Embryonic facial prominence (tissue), 1 donor: ENCODE results near the gene POP7.

Experiments
- DNase-seq: peaks from one replicate; pipeline ENCODE4 v3.0.0-alpha.2; 2016; ENCODE audit errors: extremely low spot score

POP7 gene

DNA sequence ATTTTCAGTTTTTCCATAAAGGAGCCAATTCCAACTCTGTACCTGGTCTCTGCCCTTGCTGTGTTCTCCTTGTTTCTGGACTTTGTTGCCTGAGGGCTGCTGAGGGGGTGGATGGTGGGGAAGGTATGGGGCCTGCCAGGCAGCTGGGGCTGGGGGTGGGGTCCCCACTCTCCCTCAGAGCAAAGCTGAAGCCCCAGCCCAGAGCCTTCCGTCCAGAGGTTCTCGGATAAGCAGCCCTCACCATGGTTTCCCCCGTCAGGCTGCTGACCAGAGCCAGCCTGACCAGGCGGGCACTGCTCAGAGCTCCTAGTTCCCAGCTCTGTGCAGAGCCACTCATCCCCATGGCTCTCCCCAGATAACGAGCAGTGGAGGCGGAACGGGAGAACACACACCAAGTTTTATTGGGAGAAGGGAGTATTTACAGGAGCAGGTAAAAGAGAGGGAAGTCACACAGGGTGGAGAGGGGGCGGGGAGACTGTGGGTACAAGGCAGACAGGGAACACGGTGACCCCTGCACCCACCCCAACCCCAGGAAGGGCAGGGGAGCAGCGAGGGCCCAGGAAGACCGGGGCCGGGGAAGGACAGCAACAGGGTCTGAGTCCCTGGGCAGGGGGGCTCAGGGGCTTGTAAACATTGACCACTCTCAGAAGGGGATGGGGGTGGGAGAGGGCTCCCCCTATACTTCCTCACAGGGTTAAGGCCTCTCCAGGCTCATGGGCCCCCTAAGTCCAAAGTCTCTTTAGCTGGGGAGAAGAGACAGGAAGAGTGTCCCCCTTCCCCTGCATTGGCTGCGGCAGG, 26.6 kb upstream of the POP7 start:
- DNase-seq = no peak

DNA sequence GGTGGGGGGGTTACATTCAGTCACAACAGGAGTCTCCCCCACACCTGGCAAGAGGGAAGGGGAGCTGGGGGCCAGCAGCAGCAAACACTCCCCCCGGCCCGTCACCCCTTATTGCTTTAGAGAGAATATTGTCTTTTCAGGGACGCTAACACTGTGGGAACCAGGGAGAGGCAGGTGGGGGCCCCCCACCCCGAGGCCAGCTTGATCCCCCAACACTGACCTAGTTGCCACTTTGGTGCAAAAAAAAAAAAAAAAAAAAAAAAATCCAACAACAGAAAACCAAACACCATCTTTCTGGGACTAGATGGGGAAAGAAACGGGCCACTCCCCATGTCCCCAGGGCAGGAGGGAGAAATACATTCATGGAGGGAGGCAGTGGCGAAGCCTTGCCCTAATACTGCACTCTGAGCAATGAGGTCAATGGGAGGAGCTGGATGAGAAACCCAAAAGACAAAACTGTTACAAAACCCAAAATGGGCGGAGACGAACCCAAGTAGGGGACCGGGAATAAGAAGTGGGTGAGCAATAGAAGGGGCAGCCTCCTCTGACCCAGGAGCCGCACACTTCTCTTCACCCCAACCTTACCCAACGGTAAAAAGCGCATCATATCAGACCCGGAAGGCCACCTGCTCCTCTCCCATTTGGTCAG, 25.9 kb upstream of the POP7 start:
- no peak for DNase-seq

DNA sequence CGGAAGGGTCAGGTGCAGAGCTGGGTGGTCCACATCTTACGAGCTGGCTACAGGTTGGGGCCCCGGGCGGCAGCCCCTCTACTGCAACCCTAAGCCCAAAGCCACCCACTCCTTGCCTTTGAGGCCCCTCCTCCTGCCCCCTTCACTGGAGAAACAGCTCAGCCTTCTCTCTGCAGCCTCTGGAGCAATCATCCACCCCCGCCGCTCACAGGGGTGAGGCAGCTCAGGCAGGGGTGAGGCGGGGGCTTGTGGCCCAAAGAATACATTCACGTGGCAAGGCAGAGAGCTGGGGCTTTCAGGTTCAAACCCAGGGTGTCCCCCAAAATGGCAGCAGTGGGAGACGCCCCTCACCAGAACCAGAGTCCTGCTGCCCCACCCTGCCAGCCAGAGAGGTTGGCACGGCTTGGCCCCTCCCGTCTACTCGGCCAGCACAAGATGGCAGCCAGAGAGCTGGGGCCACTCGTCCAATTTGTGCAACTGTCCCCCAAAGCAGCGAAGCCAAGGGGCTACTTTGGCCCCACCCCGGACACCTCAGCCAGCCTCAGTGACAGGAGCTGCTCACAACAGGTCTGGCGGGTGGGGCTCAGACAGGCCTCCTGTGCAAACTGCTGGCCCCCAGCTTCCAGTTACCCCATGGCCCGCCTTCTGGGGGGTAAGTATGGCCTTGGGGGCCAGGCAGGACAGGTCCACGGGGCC, 25.2 kb upstream of the POP7 start:
- DNase-seq = no peak

DNA sequence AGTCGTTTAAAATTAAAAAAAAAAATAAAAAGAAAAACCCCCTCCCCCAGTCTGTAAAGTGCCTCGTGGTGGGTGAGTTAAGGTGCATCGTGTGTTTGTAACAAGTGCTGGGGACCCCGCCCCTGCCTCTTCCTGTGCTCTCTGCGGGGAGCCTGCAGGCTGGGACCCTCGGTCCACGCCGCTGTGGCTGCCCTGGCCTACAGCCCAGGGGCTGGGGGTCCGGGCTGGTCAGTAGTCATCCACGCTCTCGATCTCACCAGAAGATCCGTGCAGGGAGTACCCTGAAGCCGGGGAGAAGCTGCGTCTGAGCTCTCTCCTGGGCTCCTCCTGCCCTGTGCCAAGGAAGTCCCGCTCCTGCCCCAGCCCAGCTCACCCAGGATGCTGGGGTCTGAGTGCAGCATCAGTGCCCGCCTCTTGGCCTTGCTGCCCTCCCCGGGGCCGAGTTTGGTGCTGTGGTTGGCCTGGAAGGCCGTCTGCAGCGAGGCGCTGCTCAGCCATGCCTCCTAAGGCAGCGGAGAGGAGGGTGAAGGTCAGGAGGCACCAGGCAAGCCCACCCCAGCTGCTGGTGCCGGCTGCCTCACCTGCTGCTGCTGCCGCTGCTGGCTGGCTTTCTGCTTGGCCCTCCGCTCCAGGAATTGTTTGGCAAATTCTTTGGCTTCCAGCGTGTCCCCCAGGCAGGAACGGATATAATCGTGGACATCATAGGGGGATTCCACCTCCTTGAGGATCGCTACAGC, 24.3 kb upstream of the POP7 start:
- DNase-seq = no peak

DNA sequence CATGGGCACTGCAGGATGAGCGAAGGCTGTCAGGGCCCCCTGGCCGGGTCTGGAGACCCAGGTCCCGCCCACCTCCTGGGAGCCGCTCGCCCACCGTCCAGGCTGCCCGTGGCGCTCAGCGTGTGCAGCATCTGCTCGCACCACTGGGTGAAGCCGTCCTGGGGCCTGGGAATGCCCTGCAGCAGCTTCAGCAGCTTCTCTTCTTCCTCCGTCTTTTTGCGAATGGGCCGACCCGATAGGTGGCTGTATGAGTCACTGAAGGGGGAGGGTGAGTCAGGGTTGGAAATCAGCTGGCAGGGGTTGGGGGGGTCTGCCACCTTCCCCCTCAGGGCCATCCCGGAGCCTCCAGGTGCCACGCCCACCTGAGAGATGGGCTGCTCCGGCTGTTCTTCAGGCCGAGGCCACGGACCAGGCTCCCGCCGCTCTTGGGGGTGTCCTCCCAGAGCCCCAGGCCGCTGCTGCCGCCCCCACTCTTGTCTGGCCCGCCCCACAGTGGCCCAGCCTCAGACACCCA, 23.6 kb upstream of the POP7 start:
- DNase-seq = no peak

DNA sequence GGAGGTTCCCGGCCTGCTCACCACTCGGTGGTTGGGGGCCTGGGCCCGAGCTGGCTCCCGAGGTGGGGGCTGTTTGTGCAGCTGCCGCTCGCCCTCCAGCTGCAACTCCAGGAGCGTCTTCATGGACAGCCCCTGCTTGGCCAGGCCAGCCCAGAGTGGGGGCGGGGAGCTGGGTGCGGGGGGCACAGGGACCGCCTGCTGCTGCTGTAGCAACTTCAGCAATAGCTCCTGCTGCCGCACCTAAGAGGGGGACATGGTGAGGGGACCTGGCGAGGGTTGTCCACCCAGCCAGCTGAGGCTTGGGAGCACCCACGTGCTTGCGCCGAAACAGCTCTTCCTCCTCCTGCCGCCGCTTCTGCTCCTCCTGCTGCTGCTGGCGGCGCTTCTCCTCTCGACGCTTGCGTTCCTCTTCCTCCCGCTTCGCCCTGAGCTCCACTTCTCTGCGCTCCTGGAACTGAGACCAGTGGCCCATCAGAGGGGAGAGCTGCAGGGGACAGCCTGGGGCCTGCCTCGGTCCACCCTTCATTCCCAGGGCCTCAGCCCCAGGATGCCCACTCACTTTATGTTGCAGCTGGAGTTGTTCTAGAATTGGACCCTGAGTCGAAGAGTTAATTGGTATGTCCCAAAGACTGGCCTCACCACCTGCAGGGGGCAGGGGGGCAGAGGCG, 22.8 kb upstream of the POP7 start:
- DNase-seq = no peak

DNA sequence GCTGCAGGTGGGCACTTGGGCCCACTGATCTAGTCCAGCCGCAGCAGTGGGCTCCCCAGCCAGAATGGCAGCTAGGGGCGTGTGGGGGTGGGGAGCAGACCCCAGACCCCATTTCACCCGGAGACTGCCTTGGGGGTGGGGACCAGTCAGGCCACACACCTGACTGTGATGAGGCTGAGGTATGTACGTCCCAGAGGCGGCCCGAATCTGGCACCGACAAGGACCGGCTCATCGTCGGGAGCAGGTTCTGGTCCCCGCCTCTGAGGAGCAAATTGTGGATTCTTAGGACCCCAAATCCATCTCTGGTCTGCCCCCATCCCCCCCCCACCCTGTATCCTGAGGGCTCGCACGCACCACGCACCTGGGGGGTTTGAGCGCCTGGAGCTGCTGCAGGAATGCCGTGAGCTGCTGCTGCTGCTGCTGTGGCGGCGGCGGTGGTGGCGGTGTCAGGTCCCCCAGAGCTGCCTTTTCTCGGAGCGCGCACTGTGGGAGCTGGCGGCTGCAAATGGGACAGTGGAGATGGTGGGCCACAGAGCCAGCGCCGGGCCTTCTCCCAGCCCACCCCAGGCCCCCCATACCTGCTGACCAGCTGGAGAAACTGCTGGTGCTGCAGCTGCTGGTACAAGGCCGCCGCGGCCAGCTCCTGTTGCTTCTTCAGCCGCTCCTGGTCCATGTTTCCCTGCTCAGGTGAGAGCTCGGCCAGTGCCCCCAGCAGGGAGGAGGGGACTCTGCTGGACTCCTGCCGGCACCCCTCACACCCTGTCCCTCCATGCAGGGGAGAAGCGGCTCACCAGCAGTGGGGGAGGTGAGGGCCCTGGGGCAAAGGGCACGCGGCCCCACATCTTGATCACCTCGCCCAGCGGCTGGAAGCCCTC, 22.0 kb upstream of the POP7 start:
- no peak for DNase-seq

DNA sequence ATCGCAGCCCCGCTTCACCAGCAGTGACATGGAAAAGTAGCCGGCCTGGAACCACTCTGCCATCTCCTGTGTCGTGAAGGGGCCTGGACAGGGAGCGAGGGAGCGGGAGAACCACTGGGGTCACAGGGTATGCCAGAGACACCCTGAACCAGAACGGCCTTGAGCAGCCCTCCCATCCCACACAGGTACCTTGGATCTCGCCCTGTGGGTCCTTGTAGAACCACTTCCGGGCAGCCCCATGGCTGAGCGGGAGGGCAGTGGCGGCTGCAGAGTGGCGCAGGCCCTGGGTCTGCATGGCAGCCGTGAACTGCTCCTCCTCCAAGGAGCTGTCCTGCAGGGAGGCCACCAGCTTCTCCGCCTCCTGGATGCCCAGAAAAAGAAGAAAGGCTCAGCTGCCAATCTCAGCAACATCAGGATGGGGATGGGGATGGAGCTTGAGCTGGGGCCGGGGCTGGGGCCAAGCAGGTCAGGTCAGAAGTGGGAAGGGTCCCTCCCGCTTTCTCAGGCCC, 21.3 kb upstream of the POP7 start:
- no peak for DNase-seq

DNA sequence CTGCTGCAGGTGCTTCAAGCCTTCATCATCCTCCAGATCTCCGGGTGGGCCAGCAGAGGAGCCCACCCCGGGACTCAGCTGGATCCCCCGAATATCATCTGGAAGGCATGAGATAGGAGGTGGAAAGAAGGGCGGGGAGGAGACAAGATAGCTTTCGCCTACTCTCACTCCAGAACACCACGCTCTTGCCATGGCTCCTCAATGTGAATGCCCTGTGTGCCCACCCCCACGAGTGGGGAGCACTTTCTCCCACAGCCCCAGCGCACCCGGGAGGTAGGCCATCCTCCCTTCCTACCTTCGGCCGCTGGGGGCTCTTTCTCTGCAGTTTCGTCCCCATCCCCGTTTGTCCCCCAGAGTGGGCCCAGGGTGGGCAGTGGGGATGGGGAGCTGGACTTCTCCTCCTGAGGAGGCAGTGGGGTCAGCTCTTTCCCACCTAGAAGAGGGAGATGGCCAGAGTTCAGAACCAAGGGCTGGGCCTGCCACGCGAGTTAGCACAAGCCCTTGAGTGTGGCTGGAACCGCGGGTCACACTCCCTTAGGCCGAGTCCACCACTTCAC, 20.8 kb upstream of the POP7 start:
- no peak for DNase-seq

DNA sequence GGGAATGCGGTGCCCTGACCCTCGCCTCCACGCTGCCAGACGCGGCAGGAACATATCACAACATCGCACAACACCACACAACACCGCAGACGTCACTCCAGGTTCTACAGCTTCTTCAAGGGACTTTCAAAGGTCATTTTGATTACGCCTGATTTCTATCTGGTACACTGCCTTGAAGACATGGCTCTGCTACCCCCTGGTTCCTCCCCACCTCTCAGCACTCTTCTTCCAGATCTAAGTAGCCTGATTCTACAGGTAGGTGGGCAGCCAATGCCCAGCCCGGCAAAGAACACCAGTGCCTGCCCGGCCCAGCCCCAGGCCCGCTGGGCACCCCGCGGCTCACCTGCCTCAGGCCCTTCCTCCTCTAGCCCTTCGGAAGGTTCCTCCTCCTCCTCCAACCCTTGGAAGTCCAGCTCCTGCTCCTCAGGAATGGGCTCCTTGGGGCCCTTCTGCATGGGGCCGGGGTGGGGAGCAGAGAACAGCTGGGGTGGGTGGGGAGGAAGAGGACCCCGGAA, 20.2 kb upstream of the POP7 start:
- DNase-seq = no peak

DNA sequence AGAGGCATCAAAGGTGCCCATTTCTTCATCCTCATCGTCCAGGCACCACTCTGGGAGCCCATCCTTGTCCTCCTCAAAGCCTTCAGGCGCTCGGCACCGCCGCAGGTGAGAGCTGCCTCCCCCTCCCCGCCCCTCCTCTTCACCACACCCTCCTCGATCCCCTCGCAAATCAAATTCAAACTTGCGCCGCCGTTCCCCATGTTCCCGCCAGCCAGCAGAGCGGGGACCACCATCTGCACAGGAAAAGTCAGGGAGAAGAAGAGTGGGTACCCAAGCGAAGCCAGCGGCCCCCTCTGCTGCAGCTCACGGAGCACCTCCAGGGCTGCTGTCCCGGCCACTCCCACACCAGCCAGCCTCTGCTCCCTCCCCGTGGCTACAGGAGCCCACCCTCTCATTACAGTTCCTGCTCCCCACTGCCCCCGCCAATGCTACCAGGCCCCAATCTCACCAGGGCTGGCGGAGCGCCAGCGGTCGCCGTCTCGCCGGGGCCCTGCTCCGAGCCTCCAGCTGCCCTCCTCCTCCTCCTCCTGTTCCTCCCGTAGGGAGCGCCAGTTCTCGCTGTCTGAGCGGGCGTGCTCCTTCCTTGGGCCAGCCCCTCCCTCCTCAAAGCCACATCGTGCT, 19.6 kb upstream of the POP7 start:
- no peak for DNase-seq

DNA sequence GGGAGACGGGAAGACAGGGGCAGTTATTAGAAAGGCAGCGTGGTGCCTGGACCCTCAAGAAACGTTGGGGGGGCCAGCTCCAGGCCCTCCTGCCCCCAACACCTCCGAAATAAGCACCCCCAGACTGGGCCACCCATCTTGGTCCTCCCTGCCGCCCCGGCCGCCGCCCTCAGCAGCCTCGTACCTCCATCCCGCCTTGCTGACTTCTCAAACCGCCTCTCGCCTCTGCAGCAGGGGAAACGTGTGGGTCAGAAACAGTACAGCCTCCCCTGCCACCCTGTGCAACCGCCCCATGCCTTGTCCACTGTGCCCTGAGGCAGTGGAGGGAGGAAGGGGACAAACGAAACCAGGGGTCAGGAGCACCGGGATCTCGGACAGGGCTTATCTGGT, 19.1 kb upstream of the POP7 start:
- no peak for DNase-seq

DNA sequence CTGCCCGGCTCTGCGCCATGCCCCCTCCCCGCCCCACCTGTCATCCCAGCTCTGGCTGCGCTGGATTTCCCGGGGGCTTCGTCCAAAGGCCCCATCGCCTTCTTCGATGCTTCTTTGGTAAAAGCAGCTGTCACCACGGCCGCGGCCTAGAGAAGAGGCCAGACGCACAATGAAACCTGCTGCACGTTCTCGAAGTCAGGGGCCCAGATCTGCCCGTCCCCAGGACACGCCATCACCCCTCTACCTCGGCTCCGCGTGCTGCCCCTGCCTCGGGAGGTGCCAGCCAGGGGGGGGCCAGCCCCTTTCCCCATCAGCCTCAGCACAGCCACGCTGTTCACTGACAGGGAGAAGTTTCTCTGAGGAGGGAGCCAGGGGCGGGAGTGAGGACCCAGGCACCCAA, 18.7 kb upstream of the POP7 start:
- no peak for DNase-seq

DNA sequence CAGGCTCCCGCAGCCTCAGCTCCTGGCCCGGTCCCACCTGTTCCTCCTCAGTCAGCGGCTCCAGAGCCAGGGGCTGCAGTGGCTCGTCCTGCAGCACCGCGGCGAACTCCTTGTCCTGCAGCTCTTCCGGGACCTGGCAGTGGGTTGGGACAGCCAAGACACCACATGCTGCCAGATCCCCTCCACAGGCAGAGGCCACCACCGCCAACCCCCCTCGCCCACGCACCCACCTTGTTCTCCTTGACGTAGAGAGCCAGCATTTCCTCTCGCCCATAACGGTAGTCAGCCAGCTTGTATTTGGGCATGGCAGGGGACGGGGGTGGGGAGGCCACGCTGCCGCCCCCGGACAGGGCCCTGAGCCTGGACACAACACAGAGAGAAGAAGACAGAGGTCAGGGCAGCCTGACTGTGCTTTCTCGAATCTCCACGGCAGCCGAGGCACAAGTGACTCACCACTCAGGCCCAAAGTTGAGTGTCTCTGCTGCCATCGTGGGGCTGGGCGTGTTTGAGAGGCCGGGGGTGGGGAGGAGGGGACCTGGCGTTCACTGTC, 18.1 kb upstream of the POP7 start:
- DNase-seq = no peak

DNA sequence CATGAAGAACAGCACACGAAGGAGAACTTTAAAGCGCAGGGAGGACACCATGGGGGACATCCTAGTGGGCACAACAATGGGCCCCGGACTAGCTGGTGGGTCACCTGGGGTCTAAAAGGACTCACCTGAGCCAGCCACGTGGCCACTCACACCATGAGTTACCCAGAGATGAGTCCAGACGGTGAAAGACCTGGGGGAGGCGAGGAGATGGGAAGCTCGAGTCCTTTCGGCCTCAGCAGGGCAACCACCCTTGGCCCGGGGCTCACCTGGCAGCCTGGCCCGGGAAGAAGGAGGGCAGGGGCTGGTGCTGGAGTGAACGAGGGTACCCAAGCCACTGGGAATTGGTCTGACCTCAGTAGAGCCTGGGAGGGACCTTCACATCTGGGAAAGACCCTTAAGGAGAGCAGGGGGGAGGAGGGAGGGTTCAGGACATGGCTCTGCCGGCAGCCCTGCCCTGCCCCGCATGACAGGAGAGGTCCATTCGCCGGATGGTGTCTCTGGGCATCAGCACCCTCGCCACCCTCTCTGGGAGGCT, 17.5 kb upstream of the POP7 start:
- no peak for DNase-seq

DNA sequence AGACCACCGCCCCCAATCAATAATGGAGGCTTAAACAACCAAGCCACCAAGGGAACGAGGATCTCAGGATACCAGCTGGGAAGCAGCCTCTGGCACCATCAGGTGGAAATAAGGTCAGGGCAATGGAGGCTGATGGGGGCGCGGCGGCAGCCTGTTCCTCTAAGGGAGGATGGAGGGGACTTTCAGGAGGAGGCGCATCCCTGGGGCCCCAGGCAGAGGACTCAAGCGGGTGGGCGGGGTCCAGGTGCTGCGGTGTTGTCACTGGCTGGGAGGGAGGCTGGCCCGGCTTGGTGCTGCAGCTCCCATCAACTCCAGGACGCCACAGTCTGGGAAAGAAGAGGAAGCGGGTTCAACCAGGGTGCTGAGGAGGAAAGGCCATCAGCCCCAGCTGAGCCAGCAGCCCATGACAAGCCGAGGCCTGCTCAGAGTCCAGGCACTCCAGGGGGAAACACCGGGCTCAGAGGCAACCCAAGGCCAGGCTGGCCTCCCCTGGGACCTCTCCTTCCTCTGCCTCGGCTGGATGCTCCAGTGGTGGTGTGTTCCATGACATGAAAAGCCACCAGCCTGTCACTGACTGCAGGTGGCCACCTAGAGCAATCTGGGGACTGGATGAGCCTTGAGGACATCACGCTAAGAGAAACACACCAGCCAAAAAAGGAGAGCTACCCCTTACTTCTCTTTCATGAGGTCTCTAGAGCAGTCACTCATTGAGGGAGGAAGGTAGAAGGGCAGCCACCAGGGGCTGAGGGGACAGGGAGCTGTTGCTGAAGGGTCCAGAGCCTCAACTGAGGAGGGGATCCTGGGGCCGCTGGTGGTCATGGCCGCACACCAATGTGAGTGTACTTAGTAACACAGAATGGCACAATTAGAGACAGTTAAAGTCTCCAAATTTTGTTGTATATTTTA, 16.4 kb upstream of the POP7 start:
- DNase-seq = no peak

DNA sequence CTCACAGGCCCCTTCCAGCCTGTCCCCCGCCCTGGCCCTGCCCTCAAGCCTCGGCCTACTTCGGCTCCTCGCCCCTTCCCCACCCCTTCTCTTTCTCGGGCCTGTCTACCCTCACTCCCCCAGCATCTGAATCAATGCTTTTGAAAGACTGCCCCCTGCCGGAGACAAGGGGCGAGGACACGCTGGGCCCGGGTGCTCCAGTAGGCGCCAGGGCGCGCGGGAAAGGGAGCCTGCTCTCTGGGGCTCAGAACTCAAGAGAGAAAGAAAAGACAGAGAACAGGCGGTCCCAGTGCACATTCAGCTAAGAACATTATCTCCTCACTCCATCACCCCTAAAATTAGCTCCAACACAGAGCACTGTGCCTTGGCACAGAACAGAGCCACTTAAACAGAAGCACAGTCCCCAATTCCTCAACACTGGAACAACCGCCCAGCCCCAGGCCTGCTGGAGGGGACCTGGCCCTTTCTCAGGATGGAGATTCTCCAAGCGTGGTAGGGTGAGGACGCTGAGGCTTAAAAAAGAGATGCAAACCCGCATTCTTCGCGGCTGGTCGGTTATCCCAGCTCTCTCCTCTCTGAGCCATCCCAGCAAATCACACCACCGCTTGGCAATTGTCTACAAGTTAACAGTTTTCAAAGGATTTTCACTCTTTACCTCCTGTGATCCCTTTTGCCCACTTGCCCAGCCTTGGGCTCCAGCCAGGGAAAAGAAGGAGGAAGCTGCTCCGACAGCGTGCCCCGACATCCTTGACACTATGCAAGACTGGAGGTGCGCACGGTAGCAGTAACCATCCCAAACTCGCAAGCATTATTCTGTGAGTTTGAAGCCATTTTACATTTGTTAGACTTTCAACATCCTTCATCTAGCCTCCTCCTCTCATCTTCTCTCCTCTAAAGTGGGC, 14.0 kb upstream of the POP7 start:
- DNase-seq = no peak
